Stomach (tissue), 9 donors: ENCODE measurements around the gene STAC3. TPM values are rescaled to one million over a fixed set of nuclear protein-coding genes. Genes with fewer than 3 reads are reported as not detected.

ENCODE experiments used
- DNase-seq, 2 donors: peaks; one replicate each; pipeline versions ENCODE4 v3.0.0 to v3.0.0-alpha.2; 2013 to 2019
- H3K27ac ChIP-seq, 5 donors: fragments of 200-600 bp in 4 of 5; sonication (generic) in 4 of 5; one replicate each; pipeline ENCODE4 v1.5.1; 2013 to 2019; ENCODE audit warnings: mild to moderate bottlenecking in 1 of 5, moderate library complexity in 1 of 5
- H3K27me3 ChIP-seq, 3 donors: fragments of 200-600 bp; sonication (generic); one replicate each; pipeline ENCODE4 v1.5.1; 2017 to 2019; ENCODE audit warnings: mixed run types in 1 of 3
- H3K36me3 ChIP-seq, 4 donors: fragments of 200-600 bp; sonication (generic); 1 replicate in 3 of 4; 2 replicates in 1 of 4; pipeline ENCODE4 v1.5.1; 2016 to 2019
- H3K4me1 ChIP-seq, 4 donors: fragments of 200-600 bp; sonication (generic); one replicate each; pipeline ENCODE4 v1.5.1; 2016 to 2019
- H3K4me3 ChIP-seq, 4 donors: fragments of 200-600 bp; sonication (generic) in 3 of 4; one replicate each; pipeline ENCODE4 v1.5.1; 2016 to 2019; ENCODE audit warnings: mild to moderate bottlenecking in 1 of 4
- H3K9me3 ChIP-seq, 4 donors: fragments of 200-600 bp; sonication (generic); one replicate each; pipeline ENCODE4 v1.5.1; 2016 to 2019
- CTCF ChIP-seq, 7 experiments: fragments of 450-650 bp in 4 of 7; fragments of 200-600 bp in 3 of 7; sonication (generic) in 3 of 7; IDR thresholded peaks; one replicate each; pipeline ENCODE4 v1.5.1; 2016 to 2019; ENCODE audit warnings: antibody characterized with exemption in 7 of 7, control low read depth in 2 of 7, mild to moderate bottlenecking in 1 of 7
- EP300 ChIP-seq: sonication (generic); formaldehyde crosslinking; IDR thresholded peaks from one replicate; pipeline ENCODE4 v1.6.1; 2017; ENCODE audit warnings: antibody characterized with exemption
- POLR2A ChIP-seq, 4 donors: fragments of 450-650 bp; IDR thresholded peaks; one replicate each; pipeline ENCODE4 v1.6.1; 2016; ENCODE audit warnings: antibody characterized with exemption in 4 of 4, control low read depth in 2 of 4, mild to moderate bottlenecking in 1 of 4, moderate library complexity in 1 of 4
- POLR2AphosphoS5 ChIP-seq, 3 donors: sonication (generic); formaldehyde crosslinking; IDR thresholded peaks; one replicate each; pipeline ENCODE4 v1.6.1; 2016; ENCODE audit warnings: antibody characterized with exemption in 3 of 3
- WGBS, 5 donors: extraction: QIAGEN DNeasy Blood & Tissue Kit in 3 of 5; methylation state at CpG; one replicate each; pipeline versions ENCODE4 v1.1.5 to v1.1.7; 2013 to 2018; 5-methylcytosine and 5-hydroxymethylcytosine counted together
- intact Hi-C: fragments of 100-400 bp; cut with DNase I; formaldehyde crosslinking; loops from one replicate; pipeline ENCODE4 v1.15.1; 2023; ENCODE audit warnings: low total_unique reads
- polyA plus RNA-seq, 3 donors: library from polyadenylated mRNA; stranded (reverse); fragments of 200-250 nt; gene quantifications; one replicate each; pipeline ENCODE4 v1.2.3, GENCODE V29; 2013
- total RNA-seq, 5 donors: library from RNA; depleted of rRNA; stranded (reverse); fragments of >200 nt; gene quantifications; one replicate each; pipeline versions ENCODE4 v1.1.0 to v1.2.3, GENCODE V29; 2014 to 2016
- donor health status: healthy with polysubstance abuse.
- donor health status: Bipolar disorder and iron deficiency.
- donor health status: healthy.

Gene STAC3
- total and polyA plus RNA-seq, 8 donors, result 0.55 to 5.1 (median 2.3) TPM; not detected in 1

- H3K4me3 ChIP-seq, result no peak overlapping the region
- peaks cover 39 to 98% (median 93%) of the 10 kb centered on the region in 4 donors for H3K36me3 ChIP-seq
These were observed 21.6 kb upstream of the STAC3 start for GRCh38 chr12:57272337-57273151.

DNA sequence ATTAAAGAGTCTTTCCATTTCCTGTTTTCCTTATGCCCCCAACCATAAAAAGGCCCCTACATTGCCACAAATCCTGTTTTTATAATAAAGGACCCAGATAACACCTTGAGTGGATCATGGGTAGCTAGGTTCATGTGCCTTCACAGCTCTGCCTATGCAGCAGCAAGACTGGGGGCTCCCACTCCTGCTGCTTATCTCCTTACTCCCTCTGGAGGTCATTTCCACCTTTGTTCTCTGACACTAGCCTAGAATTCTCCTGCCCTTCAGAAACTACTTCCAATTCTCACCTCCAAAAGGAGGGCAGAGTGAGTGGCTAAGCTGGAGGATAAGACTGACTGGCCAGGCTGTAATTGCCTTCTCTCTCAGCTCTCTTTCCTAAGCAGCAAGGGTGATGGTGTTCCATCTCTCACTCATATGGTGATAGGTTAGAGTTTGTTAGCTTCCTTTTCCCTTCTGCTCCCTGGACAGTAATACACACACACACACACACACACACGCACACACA is 20.0 kb upstream of the STAC3 start:
- 76 to 100% (median 94%) methylated on average over 1 of the region's 1 CpG for WGBS, 5 donors

More at GRCh38 chr12:57272337-57273151, 21.6 kb upstream of the STAC3 start:
- Histone ChIP-seq H3K9me3 (no peaks in the 10 kb centered on the region), H3K27me3 (no peaks in the 10 kb centered on the region), H3K27ac (no peak overlapping the region), H3K4me1 (no peaks in the 10 kb centered on the region)
- WGBS, 5 donors, result 64 to 75% (median 72%) methylated on average over 7 of the region's 7 CpGs
- no peak for TF ChIP-seq CTCF (IDR thresholded peaks at IDR 0.05)
- no peak for TF ChIP-seq EP300
- TF ChIP-seq POLR2AphosphoS5 (IDR thresholded peaks at IDR 0.05), result no peak
- TF ChIP-seq POLR2A (IDR thresholded peaks at IDR 0.05), result no peak
- DNase-seq, result no peak
- intact Hi-C loops, result no loop called here

GRCh38 chr12:57268264-57268663 is 17.3 kb upstream of the STAC3 start:
- Histone ChIP-seq H3K9me3 (no peaks in the 10 kb centered on the region), H3K4me3 (no peak overlapping the region), H3K27ac (no peak overlapping the region), H3K36me3 (peaks cover 38 to 92% (median 89%) of the 10 kb centered on the region in 4 donors), H3K27me3 (no peaks in the 10 kb centered on the region), H3K4me1 (no peaks in the 10 kb centered on the region)
- 76 to 93% (median 89%) methylated on average over 7 of the region's 7 CpGs for whole genome bisulfite sequencing, 5 donors
- no peak for DNase-seq
- TF ChIP-seq POLR2AphosphoS5 (IDR thresholded peaks at IDR 0.05) (no peak), CTCF (IDR thresholded peaks at IDR 0.05) (no peak), EP300 (no peak), POLR2A (IDR thresholded peaks at IDR 0.05) (no peak)
- intact Hi-C loops, result no loop called here

More for the DNA sequence above, 20.0 kb upstream of the STAC3 start:
- H3K9me3 ChIP-seq, result no peaks in the 10 kb centered on the region
- no peak for DNase-seq
- no peak overlapping the region for H3K4me3 ChIP-seq
- no peak overlapping the region for H3K27ac ChIP-seq
- peaks cover 47 to 98% (median 93%) of the 10 kb centered on the region in 4 donors for H3K36me3 ChIP-seq
- intact Hi-C loops, result no loop called here
- no peaks in the 10 kb centered on the region for H3K27me3 ChIP-seq
- TF ChIP-seq POLR2AphosphoS5 (IDR thresholded peaks at IDR 0.05) (no peak), POLR2A (IDR thresholded peaks at IDR 0.05) (no peak), EP300 (no peak), CTCF (IDR thresholded peaks at IDR 0.05) (no peak)
- H3K4me1 ChIP-seq, result no peaks in the 10 kb centered on the region

- no peak overlapping the region for H3K4me3 ChIP-seq
- peaks cover 31 to 92% (median 87%) of the 10 kb centered on the region in 4 donors for H3K36me3 ChIP-seq
- DNase-seq, result no peak
- intact Hi-C loops, result no loop called here
- TF ChIP-seq EP300, result no peak
- TF ChIP-seq POLR2A (IDR thresholded peaks at IDR 0.05), result no peak
- TF ChIP-seq POLR2AphosphoS5 (IDR thresholded peaks at IDR 0.05), result no peak
- no peak for TF ChIP-seq CTCF (IDR thresholded peaks at IDR 0.05)
- no peak overlapping the region for H3K27ac ChIP-seq
- no peaks in the 10 kb centered on the region for H3K27me3 ChIP-seq
- no peaks in the 10 kb centered on the region for H3K4me1 ChIP-seq
- no peaks in the 10 kb centered on the region for H3K9me3 ChIP-seq
These were observed 15.7 kb upstream of the STAC3 start for GRCh38 chr12:57266681-57267080.
